Lower lobe of right lung (tissue), 2 donors: ENCODE measurements around the gene METTL26. TPM values are rescaled to one million over a fixed set of nuclear protein-coding genes. Genes with fewer than 3 reads are reported as not detected.

Experiments
- ATAC-seq, 2 donors: fragments of 200-7000 bp; cut with Tn5 transposase; one replicate each; pipeline ENCODE4 v1.9.1; 2020 to 2022; ENCODE audit warnings: mild to moderate bottlenecking in 2 of 2, moderate library complexity in 2 of 2
- DNase-seq: peaks from one replicate; pipeline ENCODE4 v3.0.0-alpha.2; 2020
- H3K27ac ChIP-seq: fragments of 200-600 bp; one replicate; pipeline ENCODE4 v1.8.0; 2022
- H3K27me3 ChIP-seq: fragments of 200-600 bp; one replicate; pipeline ENCODE4 v1.8.0; 2022; ENCODE audit warnings: low read depth
- H3K36me3 ChIP-seq: fragments of 200-600 bp; one replicate; pipeline ENCODE4 v1.8.0; 2022; ENCODE audit warnings: mild to moderate bottlenecking
- H3K4me1 ChIP-seq: fragments of 200-600 bp; one replicate; pipeline ENCODE4 v1.8.0; 2022
- H3K4me3 ChIP-seq: fragments of 200-600 bp; one replicate; pipeline ENCODE4 v1.8.0; 2022; ENCODE audit warnings: mild to moderate bottlenecking
- H3K9me3 ChIP-seq: fragments of 200-600 bp; one replicate; pipeline ENCODE4 v1.8.0; 2022
- intact Hi-C: fragments of 100-400 bp; cut with DNase I; formaldehyde crosslinking; loops from one replicate; pipeline ENCODE4 v1.11.0; 2022
- total RNA-seq: library from RNA; stranded (reverse); fragmentation: NEBNext Ultra II Directional; extraction: Animal tissue kit (Norgen Biotek cat#: 25700); gene quantifications from one replicate; pipeline ENCODE4 v1.2.1, GENCODE V29; 2021
- TF ChIP-seq, protein P1 (sequence below): fragments of 200-600 bp; IDR thresholded peaks from one replicate; pipeline ENCODE4 v1.8.0; 2022; ENCODE audit warnings: antibody characterized with exemption, mild to moderate bottlenecking
- donor health status: DM: no; HTN: yes; CAD: no; lungs with severe emphysema.

The METTL26 gene
- total RNA-seq, 1 donor from 2014 or later = 63.1 TPM

GRCh38 chr16:657487-657886, 21.4 kb upstream of the METTL26 start:
- H3K36me3 ChIP-seq = peaks cover 26% of the 10 kb centered on the region
- no peak overlapping the region for H3K4me3 ChIP-seq
- peaks cover 16% of the 10 kb centered on the region for H3K4me1 ChIP-seq
- ATAC-seq (no peak), DNase-seq (no peak)
- no peaks in the 10 kb centered on the region for H3K27me3 ChIP-seq
- no peaks in the 10 kb centered on the region for H3K9me3 ChIP-seq
- H3K27ac ChIP-seq = no peak overlapping the region
- intact Hi-C loops = no loop called here
- TF ChIP-seq, protein P1, sequence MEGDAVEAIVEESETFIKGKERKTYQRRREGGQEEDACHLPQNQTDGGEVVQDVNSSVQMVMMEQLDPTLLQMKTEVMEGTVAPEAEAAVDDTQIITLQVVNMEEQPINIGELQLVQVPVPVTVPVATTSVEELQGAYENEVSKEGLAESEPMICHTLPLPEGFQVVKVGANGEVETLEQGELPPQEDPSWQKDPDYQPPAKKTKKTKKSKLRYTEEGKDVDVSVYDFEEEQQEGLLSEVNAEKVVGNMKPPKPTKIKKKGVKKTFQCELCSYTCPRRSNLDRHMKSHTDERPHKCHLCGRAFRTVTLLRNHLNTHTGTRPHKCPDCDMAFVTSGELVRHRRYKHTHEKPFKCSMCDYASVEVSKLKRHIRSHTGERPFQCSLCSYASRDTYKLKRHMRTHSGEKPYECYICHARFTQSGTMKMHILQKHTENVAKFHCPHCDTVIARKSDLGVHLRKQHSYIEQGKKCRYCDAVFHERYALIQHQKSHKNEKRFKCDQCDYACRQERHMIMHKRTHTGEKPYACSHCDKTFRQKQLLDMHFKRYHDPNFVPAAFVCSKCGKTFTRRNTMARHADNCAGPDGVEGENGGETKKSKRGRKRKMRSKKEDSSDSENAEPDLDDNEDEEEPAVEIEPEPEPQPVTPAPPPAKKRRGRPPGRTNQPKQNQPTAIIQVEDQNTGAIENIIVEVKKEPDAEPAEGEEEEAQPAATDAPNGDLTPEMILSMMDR = no peak

GRCh38 chr16:654034-654433, 17.9 kb upstream of the METTL26 start:
- TF ChIP-seq, protein P1 = no peak
- ATAC-seq = no peak
- Histone ChIP-seq H3K27me3 (no peaks in the 10 kb centered on the region), H3K36me3 (peaks cover 26% of the 10 kb centered on the region), H3K9me3 (no peaks in the 10 kb centered on the region), H3K4me1 (peaks cover 10% of the 10 kb centered on the region), H3K27ac (no peak overlapping the region), H3K4me3 (no peak overlapping the region)
- DNase-seq = no peak
- intact Hi-C loops = no loop called here

DNA sequence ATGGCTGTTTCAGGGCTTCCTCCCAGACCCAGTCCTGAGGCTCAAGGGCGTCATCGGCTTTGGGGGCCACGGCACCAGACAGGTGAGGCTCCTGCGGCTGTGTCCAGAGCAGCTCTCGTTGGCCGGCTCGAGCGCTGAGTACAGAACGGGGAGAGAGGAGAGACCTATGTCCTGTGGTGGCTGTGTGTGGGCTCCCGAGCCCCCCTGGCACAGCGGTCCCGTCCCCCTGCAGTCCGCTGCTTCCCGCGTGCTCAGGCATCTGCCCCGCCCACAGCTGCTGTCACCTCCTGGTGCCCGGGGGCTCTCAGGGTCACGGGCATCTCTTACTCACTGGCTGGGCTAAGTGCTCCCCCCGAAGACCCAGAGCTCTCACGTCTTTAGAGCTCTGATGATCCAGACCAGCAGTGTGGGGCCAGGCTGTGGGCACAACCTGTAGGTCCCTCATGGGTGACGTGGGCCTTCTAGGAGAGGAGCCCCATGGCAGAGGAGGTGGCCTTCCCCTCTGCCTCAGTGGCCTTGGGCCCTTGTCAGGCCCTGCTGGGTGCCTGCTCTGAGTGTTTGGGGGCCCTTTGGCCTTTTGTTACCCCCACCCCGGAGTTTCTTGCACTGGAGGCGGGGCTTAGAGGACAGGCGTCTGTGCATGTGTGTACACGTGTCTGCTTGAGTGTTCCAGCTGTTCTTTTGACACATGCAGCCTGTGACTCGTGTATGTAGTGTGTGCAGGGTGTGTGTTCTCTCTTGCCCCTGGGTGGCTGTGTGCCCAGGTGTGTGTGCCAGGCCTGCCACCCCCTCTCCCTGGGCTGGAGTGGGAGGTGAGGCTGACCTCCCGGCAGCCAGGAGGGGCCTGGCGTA, 16.6 kb upstream of the METTL26 start:
- Histone ChIP-seq H3K4me3 (no peak overlapping the region), H3K36me3 (peaks cover 15% of the 10 kb centered on the region), H3K4me1 (peaks cover 20% of the 10 kb centered on the region), H3K27me3 (no peaks in the 10 kb centered on the region), H3K9me3 (no peaks in the 10 kb centered on the region), H3K27ac (no peak overlapping the region)
- intact Hi-C loops = no loop called here
- ATAC-seq (no peak), DNase-seq (no peak)
- TF ChIP-seq, protein P1 = no peak

GRCh38 chr16:651844-652243, 15.7 kb upstream of the METTL26 start:
- Histone ChIP-seq H3K4me1 (peaks cover 27% of the 10 kb centered on the region), H3K4me3 (no peak overlapping the region), H3K27ac (no peak overlapping the region), H3K36me3 (peaks cover 15% of the 10 kb centered on the region), H3K27me3 (no peaks in the 10 kb centered on the region), H3K9me3 (no peaks in the 10 kb centered on the region)
- intact Hi-C loops = no loop called here
- TF ChIP-seq, protein P1 = no peak
- no peak for DNase-seq
- no peak for ATAC-seq

GRCh38 chr16:649631-650030, 13.5 kb upstream of the METTL26 start:
- Histone ChIP-seq H3K36me3 (peaks cover 8% of the 10 kb centered on the region), H3K27me3 (no peaks in the 10 kb centered on the region), H3K4me3 (peak overlapping the region; percentile 79), H3K4me1 (peaks cover 39% of the 10 kb centered on the region), H3K27ac (peak overlapping the region; percentile 92), H3K9me3 (no peaks in the 10 kb centered on the region)
- intact Hi-C loops = no loop called here
- DNase-seq = no peak
- ATAC-seq = peak; percentile 0 to 23
- TF ChIP-seq, protein P1 = no peak
